Measurements from ENCODE around the gene CGB2.
A peak's percentile ranks its signal among the peaks of the same experiment; 100 is the strongest.
"Not testable (repeated sequence)": the region's sequence is repeated elsewhere in the genome, so short reads cannot be mapped to it uniquely, and the experiment has no call there.

DNA sequence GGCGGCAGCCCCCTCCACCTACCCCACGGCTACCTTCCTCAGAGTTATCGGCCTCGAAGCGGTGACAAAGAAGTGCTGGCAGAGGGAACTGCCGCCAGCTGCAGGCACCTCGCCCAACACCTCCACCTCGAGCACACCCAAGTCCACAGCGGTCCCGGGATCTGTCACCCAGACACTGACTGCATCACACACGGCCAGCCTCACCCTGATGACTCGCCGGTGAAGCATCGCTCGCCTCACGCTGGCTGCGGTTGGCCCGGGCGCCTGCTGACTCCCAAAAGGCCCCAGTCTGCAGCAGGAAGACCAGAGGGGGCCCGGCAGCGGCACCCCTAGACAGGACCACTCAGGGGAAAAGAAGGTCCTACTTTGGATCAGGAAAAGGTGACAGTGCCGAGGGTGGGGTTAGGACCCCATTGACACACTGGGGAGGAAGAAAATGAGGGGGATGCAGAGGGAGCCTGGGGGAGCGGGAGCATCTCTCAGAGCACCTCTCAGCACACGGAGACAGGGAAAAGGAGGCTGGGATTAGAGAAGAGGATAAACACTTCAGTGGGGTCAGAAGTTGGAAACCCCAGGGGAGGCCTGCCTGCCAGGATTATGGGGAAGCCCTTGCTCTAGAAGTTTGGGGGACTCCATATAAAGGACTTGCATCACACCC lies 18.8 kb downstream of the CGB2 start:
- TF ChIP-seq, protein P1, sequence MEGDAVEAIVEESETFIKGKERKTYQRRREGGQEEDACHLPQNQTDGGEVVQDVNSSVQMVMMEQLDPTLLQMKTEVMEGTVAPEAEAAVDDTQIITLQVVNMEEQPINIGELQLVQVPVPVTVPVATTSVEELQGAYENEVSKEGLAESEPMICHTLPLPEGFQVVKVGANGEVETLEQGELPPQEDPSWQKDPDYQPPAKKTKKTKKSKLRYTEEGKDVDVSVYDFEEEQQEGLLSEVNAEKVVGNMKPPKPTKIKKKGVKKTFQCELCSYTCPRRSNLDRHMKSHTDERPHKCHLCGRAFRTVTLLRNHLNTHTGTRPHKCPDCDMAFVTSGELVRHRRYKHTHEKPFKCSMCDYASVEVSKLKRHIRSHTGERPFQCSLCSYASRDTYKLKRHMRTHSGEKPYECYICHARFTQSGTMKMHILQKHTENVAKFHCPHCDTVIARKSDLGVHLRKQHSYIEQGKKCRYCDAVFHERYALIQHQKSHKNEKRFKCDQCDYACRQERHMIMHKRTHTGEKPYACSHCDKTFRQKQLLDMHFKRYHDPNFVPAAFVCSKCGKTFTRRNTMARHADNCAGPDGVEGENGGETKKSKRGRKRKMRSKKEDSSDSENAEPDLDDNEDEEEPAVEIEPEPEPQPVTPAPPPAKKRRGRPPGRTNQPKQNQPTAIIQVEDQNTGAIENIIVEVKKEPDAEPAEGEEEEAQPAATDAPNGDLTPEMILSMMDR (conservative IDR thresholded peaks at IDR 0.05; ENCODE audit: low read depth, low read length), result not testable (repeated sequence)
- TF ChIP-seq BHLHE40 (IDR thresholded peaks at IDR 0.05; ENCODE audit: low read depth, low read length) (peak; percentile 73), FOS (IDR thresholded peaks at IDR 0.05; ENCODE audit: low read depth, low read length) (peak; percentile 72)
- TF ChIP-seq, protein P2, sequence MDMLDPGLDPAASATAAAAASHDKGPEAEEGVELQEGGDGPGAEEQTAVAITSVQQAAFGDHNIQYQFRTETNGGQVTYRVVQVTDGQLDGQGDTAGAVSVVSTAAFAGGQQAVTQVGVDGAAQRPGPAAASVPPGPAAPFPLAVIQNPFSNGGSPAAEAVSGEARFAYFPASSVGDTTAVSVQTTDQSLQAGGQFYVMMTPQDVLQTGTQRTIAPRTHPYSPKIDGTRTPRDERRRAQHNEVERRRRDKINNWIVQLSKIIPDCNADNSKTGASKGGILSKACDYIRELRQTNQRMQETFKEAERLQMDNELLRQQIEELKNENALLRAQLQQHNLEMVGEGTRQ (IDR thresholded peaks at IDR 0.05; ENCODE audit: low read depth, low read length), result not testable (repeated sequence)
- not testable (repeated sequence) for TF ChIP-seq RCOR1 (IDR thresholded peaks at IDR 0.05; ENCODE audit: insufficient replicate concordance, low read length); MAFK (IDR thresholded peaks at IDR 0.05; ENCODE audit: low read depth, low read length); POLR2A (IDR thresholded peaks at IDR 0.05; ENCODE audit: low read depth, low read length); SMC3 (IDR thresholded peaks at IDR 0.05; ENCODE audit: low read depth, low read length); RAD21 (IDR thresholded peaks at IDR 0.05; ENCODE audit: low read length)

Data from IMR-90 (cell line).